ENCODE data around the gene SMCO2.
A peak's percentile ranks its signal among the peaks of the same experiment; 100 is the strongest.

The SMCO2 gene

DNA sequence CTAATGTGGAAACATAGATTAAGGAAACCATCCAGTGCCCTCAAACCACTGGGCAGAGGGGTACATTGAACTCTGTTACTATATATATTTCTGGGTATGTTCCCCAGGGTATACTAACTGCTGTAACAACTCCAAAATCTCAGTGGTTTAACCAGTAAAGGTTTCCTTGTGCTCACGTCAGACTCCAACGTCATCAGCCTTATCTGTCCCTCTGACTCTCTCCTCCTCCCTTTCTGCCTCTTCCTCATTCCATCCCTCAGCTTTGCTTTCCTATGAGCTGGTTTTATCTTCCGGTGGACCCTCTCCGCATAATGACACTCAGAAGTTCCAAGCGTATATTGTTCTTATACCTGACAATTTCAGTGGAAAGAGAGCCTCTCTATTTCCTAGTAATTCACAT lies 21.2 kb upstream of the SMCO2 start:
- peak; percentile 37 to 84 for DNase-seq (ENCODE audit: low read depth in 2 of 2)
- H3K4me3 ChIP-seq (replicated peaks in 1 of 2; ENCODE audit: low read depth in 2 of 2, low read length in 2 of 2) = no peak overlapping the region
- TF ChIP-seq, protein P1, sequence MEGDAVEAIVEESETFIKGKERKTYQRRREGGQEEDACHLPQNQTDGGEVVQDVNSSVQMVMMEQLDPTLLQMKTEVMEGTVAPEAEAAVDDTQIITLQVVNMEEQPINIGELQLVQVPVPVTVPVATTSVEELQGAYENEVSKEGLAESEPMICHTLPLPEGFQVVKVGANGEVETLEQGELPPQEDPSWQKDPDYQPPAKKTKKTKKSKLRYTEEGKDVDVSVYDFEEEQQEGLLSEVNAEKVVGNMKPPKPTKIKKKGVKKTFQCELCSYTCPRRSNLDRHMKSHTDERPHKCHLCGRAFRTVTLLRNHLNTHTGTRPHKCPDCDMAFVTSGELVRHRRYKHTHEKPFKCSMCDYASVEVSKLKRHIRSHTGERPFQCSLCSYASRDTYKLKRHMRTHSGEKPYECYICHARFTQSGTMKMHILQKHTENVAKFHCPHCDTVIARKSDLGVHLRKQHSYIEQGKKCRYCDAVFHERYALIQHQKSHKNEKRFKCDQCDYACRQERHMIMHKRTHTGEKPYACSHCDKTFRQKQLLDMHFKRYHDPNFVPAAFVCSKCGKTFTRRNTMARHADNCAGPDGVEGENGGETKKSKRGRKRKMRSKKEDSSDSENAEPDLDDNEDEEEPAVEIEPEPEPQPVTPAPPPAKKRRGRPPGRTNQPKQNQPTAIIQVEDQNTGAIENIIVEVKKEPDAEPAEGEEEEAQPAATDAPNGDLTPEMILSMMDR (IDR thresholded peaks at IDR 0.05; ENCODE audit: low read depth, low read length) = no peak

DNA sequence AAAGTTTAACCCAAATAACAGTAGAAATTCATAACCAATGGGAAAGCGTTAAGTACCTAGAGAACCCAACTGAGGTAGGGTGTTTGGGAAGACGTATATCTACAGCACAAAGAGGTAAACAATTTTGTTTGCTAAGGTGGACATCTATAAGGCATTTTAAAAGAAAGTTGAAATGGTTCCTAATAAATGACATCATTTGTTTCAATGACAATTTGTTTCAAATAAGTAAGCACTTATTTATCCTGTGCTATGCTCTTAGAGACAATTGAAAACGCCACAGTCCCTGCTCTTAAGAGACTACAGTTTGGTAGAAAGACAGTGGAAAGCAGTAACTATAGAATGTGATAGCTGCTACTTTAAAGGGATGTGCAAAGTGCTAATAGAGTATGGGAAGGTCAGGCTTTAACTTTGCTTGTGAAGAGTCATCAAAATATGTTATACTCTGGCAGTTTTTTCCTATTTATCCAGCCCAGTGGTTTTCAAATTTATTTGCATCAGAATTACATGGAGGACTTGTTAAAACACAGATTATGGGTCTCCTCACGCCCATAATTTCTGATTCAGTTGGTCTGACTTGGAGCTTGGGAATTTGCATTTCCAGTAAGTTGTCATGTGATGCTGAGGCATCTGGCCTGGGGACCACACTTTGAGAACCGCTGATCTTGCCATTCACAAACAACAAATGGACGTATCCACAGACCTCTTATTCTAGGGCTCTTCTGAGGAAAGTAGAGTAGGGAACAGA lies 19.6 kb upstream of the SMCO2 start:
- TF ChIP-seq, protein P1 (IDR thresholded peaks at IDR 0.05; ENCODE audit: low read depth, low read length) = no peak
- H3K4me3 ChIP-seq (replicated peaks in 1 of 2; ENCODE audit: low read depth in 2 of 2, low read length in 2 of 2) = no peak overlapping the region

DNA sequence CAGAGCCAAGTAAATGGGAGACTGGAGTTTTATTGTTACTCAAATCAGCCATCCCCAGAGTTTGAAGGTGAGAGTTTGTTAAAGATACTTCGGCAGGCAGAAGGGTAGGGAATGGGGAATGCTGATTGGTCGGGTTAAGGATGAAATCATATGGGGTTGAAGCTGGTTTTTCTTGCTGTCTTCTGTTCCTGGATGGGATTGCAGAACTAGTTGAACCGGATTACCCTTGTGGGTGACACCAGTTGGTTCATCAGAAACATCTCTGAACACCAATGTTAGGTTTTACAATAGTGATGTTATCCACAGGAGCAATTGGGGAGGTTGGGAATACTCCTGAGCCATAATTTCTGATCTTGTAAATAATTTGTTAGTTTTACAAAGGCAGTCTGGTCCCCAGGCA lies 18.7 kb upstream of the SMCO2 start:
- no peak for DNase-seq (ENCODE audit: low read depth in 2 of 2)

More for the DNA sequence above, 19.6 kb upstream of the SMCO2 start:
- DNase-seq (ENCODE audit: low read depth in 2 of 2) = no peak

GRCh38 chr12:27428466-27428865 lies 18.1 kb upstream of the SMCO2 start:
- TF ChIP-seq, protein P1 (IDR thresholded peaks at IDR 0.05; ENCODE audit: low read depth, low read length) = no peak
- no peak for DNase-seq (ENCODE audit: low read depth in 2 of 2)
- H3K4me3 ChIP-seq (replicated peaks in 1 of 2; ENCODE audit: low read depth in 2 of 2, low read length in 2 of 2) = no peak overlapping the region

More for the DNA sequence above, 18.7 kb upstream of the SMCO2 start:
- H3K4me3 ChIP-seq (replicated peaks in 1 of 2; ENCODE audit: low read depth in 2 of 2, low read length in 2 of 2) = no peak overlapping the region
- TF ChIP-seq, protein P1 (IDR thresholded peaks at IDR 0.05; ENCODE audit: low read depth, low read length) = no peak

DNA sequence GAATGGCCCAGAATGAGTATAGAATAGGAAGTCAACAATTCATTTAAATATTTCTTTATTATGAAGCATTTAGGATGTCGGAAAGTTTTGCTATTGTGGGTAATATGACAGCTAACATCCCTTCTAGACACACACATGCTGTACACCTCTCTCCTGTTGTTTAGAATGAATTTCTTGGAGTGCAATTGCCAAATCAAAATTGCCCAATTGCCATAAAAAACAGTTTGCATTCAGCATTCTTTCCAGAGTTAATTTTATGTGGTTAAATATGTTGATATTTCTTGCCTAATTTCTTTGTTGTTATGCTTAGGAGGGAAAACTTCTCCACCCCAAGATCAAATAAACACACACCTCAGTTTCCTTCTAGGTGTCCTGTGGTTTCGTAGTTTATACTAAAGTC lies 16.9 kb upstream of the SMCO2 start:
- H3K4me3 ChIP-seq (replicated peaks in 1 of 2; ENCODE audit: low read depth in 2 of 2, low read length in 2 of 2) = no peak overlapping the region
- TF ChIP-seq, protein P1 (IDR thresholded peaks at IDR 0.05; ENCODE audit: low read depth, low read length) = no peak
- no peak for DNase-seq (ENCODE audit: low read depth in 2 of 2)

DNA sequence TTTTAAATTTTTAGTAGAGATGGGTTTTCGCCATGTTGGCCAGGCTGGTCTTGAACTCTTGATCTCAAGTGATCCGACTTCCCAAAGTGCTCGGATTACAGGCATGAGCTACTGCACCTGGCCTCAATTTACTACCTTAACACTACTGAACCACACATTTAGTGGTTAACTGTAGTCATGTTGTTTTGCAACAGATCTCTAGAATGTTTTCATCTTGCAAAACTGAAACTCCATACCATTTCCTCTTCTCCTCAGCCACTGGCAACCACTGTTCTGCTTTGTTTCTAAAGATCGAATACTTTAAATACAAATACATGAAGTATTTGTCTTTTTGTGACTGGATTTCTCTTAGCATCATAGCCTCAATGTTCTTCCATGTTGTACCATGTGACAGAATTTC lies 15.4 kb upstream of the SMCO2 start:
- DNase-seq (ENCODE audit: low read depth in 2 of 2) = no peak
- no peak overlapping the region for H3K4me3 ChIP-seq (replicated peaks in 1 of 2; ENCODE audit: low read depth in 2 of 2, low read length in 2 of 2)

More for the DNA sequence above, 15.4 kb upstream of the SMCO2 start:
- TF ChIP-seq, protein P1 (IDR thresholded peaks at IDR 0.05; ENCODE audit: low read depth, low read length) = no peak

Data from cardiac fibroblast (primary cell).